Stimulated activated CD8-positive, alpha-beta memory T cell treated with anti-CD3 and anti-CD28 coated beads, Interleukin-4, amount 100 ng/mL, for 48 hours (primary cell): Measurements from ENCODE around the gene ZFR.
"Not testable (repeated sequence)": the region's sequence is repeated elsewhere in the genome, so short reads cannot be mapped to it uniquely, and the experiment has no call there.

Source experiments
- DNase-seq: peaks from one replicate; pipeline ENCODE4 v3.0.0-alpha.2; 2020

The ZFR gene

DNA sequence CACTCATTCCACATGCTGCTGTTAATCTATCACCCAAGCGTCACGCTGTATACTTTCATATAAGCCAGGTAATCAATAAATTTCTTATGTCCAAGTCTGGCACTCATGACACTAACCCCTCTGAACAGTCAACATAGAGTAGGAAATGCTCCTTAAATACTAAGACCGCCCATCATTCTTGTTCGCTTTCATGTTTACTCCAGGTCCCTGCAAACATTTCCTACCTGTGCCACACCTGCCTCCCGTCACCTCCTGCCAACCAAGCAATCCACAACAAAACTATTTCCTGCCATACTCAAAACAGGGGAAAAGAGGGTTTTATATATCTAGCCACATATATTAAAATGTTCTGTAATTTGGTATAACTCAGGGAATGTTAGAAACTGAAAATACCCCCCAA, 39.0 kb downstream of the ZFR start:
- DNase-seq = no peak

DNA sequence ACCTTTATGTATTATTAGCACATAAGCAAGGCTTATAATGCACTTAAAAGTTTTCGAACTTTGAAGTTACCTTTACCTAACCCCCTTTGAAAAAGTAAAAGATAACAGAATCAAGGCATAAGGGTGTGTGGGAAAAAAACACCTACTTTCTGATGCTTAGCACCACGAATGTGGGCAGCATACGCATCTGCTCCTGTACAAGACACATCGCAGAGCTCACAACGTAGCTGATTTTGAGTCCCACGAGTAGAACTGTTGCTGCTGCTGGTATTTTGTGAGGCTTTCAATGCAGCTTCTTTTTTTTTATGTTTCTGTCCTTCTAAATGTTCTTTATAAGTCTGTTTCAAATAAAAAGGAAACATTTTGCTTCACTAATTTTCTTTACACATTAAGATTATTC, 40.8 kb downstream of the ZFR start:
- no peak for DNase-seq

DNA sequence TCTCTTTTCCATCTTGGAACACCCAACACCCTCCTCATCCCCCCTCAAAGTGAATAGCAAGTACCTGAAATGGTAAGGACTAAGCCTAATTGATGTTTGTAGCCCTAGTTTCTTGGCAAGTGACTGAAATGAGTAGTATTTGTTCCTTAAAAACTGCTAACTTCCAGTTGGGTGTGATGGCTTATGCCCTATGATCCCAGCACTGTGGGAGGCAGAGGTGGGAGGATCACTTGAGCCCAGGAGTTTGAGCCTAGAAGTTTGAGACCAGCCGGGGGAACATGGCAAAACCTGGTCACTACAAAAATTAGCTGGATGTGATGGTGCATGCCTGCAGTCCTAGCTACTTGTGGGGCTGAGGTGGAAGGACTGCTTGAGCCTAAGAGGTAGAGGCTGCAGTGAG, 44.1 kb downstream of the ZFR start:
- DNase-seq = no peak

DNA sequence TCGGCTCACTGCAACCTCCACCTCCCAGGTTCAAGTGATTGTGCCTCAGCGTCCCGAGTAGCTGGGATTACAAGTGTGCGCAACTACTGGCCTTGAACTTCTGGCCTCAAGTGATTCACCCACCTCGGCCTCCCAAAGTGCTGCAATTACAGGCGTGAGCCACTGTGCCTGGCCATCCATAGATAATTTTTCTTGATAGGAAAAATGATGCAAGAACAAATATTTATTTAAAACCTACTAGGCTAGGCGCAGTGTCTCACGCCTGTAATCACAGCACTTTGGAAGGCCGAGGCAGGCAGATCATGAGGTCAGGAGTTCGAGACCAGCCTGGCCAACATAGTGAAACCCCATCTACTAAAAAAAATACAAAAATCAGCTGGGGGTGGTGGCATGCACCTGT, 45.8 kb downstream of the ZFR start:
- DNase-seq = not testable (repeated sequence)

DNA sequence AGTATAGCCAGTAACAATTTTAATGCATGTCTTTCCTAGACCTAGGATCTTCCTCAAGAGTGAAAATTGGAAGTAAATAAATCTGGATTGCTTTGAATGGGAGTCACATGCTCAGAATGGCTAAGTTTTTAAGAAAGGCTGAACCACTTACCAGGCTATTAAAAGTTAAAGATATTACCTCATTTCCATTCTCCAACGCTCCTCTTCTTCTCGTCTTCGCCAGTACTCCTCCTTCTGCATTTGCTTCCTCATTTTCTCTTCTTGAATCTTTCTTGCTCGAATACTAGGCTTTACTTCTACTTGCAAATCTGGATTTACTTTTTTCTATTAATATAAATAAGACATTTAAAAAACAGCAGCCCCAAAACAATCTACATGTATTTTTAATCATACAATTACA, 49.6 kb downstream of the ZFR start:
- DNase-seq = no peak

DNA sequence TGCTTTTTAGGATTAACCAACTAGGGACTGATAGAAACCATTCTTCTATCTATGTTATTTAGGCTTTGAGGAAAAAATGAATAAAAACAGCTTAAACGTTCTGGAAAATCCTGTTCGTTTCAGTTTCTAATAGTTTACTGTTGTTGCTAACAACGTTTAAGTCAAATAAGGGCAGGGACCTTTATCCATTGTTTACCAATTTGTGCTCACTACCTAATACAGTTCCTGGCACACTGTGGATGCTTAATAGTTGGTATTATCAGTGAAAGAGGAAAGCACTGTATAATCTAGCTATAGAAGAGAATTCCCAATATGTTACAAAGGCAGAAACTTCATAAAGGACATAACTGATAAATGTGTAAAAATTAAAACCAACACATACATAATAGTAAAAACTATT, 52.5 kb downstream of the ZFR start:
- no peak for DNase-seq

- DNase-seq = no peak
These were observed 53.5 kb downstream of the ZFR start for GRCh38 chr5:32390819-32391591.

DNA sequence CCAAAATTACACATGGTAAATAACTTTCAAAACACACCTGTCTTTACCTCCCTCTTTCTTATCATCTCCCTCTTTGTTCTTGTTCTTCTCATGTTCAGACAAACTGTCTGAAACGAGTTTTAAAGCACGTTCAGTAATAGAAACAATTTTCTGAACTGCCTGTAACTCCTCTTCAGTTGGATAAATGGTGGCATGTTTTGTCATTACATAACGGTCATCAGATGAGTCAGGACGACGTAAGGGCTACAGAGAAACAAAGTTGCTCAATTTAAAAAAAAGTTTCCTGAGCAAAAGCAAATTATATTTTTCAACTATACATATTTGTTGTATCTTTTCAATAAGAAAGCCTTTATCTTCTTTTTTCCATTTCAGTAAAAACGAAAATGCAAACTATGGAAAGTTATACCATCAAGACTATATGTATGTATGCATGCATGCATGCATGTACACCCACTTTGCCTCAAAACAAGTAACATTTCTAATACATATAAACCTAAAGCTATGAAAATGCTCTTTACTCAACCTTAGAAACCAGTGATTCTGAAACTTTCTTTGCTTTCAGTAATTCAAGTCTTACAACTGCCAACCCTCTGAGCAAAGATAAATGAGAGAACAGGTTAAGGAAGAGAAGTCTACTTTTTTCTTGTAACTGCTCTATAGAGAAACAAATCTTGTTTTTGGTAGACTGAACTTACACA, 56.0 kb downstream of the ZFR start:
- DNase-seq = no peak

DNA sequence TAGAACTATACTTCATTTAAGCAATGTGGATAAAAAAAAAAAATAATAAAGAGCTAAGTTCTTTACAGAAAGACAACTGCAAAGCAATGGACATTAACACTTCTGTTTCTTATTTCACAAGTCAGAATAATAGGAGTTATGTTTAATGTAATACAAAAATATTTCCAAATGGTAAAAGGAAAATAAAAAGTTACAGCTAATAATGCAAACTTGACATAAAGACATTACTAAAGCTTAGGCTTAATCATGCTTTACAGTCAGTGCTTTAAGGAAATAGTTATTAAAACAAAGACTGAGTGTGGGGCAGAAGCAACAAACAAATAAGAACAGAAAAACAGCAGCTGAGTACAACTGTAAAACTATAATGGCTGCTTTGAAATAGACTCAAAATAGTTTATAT, 56.7 kb downstream of the ZFR start:
- DNase-seq = no peak

- DNase-seq = no peak
These were observed 57.3 kb downstream of the ZFR start for GRCh38 chr5:32387211-32387610.

- DNase-seq = no peak
These were observed 59.9 kb downstream of the ZFR start for GRCh38 chr5:32384621-32385020.

GRCh38 chr5:32383586-32383985, 61.0 kb downstream of the ZFR start:
- DNase-seq = no peak

DNA sequence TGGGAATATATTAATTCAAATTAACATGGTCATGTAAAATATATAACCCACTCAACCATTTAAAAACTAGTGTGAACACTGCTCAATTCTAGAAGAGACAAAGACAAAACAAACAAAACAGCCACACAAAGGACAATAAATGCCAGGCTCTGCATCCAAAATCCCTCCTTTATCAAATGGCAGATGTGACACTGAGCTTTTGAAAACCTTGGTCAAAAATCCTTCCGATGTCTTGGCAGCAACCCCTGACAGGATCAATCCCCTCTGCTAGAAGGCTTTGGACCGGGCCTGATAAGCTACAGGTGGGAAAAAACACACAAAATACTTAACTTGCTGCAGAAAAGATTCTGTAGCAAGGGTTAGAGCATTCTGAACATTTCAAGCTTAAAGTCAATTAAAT, 61.5 kb downstream of the ZFR start:
- DNase-seq = no peak

GRCh38 chr5:32379421-32379820, 65.1 kb downstream of the ZFR start:
- DNase-seq = no peak

GRCh38 chr5:32378966-32379365, 65.6 kb downstream of the ZFR start:
- DNase-seq = no peak

- DNase-seq = no peak
These were observed 74.9 kb downstream of the ZFR start for GRCh38 chr5:32369542-32370155.

GRCh38 chr5:32369032-32369431, 75.5 kb downstream of the ZFR start:
- DNase-seq = no peak

DNA sequence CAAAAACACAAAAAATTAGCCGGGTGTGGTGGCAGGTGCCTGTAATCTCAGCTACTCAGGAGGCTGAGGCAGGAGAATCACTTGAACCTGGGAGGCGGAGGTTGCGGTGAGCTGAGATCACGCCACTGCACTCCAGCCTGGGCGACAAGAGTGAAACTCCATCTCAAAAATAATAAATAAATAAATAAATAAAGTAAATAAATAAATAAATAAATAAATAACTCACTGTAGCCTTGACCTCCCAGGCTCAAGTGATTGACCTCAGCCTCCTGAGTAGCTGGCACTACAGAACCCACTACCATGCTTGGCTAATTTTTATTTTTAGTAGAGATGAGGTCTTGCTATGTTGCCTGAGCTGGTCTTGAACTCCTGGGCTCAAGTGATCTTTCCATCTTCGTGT, 77.3 kb downstream of the ZFR start:
- not testable (repeated sequence) for DNase-seq

- DNase-seq = no peak
These were observed 78.9 kb downstream of the ZFR start for GRCh38 chr5:32365623-32366022.

DNA sequence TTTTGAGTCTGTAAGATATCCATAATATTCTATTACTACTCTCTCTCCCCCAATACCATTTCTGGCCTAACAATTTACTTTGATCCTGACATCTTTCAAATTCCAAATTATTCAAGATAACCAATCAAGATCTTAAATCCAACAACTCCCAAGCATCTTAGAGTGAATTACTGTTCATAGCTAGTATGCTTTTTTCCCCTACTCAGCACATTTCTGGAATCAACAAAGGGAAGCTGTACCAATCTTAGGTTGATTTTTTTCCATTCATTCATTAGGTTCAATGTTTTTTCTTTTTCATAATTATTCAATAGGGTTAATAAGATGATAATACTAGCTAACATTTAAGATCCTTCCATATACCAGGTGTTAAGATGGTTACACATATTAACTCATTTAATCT, 81.5 kb downstream of the ZFR start:
- DNase-seq = no peak

GRCh38 chr5:32362527-32362926, 82.0 kb downstream of the ZFR start:
- DNase-seq = no peak

GRCh38 chr5:32360906-32361305, 83.6 kb downstream of the ZFR start:
- DNase-seq = no peak

- no peak for DNase-seq
These were observed 85.9 kb downstream of the ZFR start for GRCh38 chr5:32358611-32359010.

DNA sequence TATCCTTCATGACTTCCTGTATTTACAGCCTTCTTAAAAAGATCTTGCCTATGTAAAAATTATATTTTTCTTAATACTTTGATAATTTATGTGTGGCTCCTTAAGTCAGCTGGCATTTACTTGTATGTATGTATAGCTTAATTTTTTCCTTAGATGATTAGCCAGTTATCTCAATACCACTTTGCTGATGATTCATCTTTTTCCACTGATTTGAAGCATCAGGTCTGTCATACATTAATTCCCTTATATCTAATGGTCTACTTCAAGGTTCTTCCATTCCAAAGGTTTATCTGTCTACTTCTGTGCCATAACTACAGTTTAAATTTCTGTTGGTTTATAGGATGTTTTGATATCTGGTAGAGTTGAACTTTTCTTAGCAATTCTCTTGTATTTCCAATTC, 86.9 kb downstream of the ZFR start:
- no peak for DNase-seq
